ENCODE data around the gene MFAP1.

GRCh38 chr15:43789409-43789808 is 35.1 kb downstream of the MFAP1 start:
- no peak for TF ChIP-seq YY1 (IDR thresholded peaks at IDR 0.05; ENCODE audit: low read depth)
- TF ChIP-seq USF1 (IDR thresholded peaks at IDR 0.05) = no peak
- TF ChIP-seq REST (IDR thresholded peaks at IDR 0.05; ENCODE audit: low read depth) = no peak
- TF ChIP-seq CEBPB (IDR thresholded peaks at IDR 0.05) = no peak
- no peak for TF ChIP-seq TAF1 (IDR thresholded peaks at IDR 0.05; ENCODE audit: low read depth)
- no peak for TF ChIP-seq RAD21 (IDR thresholded peaks at IDR 0.05; ENCODE audit: low read depth)
- no peak for TF ChIP-seq NFIC (IDR thresholded peaks at IDR 0.05)
- TF ChIP-seq EP300 (IDR thresholded peaks at IDR 0.05; ENCODE audit: borderline replicate concordance) = no peak
- no peak for TF ChIP-seq FOXM1 (IDR thresholded peaks at IDR 0.05; ENCODE audit: borderline replicate concordance, low read depth)
- no peak for TF ChIP-seq TCF12 (IDR thresholded peaks at IDR 0.05; ENCODE audit: low read depth)
- no peak for TF ChIP-seq MAX (IDR thresholded peaks at IDR 0.05)
- no peak for TF ChIP-seq TEAD4 (IDR thresholded peaks at IDR 0.05)
- TF ChIP-seq CREB1 (IDR thresholded peaks at IDR 0.05; ENCODE audit: low read depth) = no peak

Data from Ishikawa (cell line).